Endothelial cell of umbilical vein (primary cell): ENCODE data around the gene ZNF100. TPM values are rescaled to one million over a fixed set of nuclear protein-coding genes. Genes with fewer than 3 reads are reported as not detected.
"Not testable (repeated sequence)": the region's sequence is repeated elsewhere in the genome, so short reads cannot be mapped to it uniquely, and the experiment has no call there.

Source experiments
- BruUV-seq: library from RNA; stranded (reverse); fragments of 400-500 nt; replicated peaks from 2 replicates; lab custom pipeline; 2021; lab: Mats Ljungman, UMichigan
- CTCF ChIA-PET: fragments of 300-600, 350-600 bp; sonication (Branson Sonifier 250); formaldehyde crosslinking; loops from one replicate; lab custom pipeline; 2021; ENCODE audit warnings: antibody characterized with exemption, inconsistent platforms; lab: Charles Lee
- POLR2A ChIA-PET: fragments of 300-600, 350-600 bp; sonication (Branson Sonifier 250); formaldehyde crosslinking; loops from one replicate; lab custom pipeline; 2021; ENCODE audit warnings: antibody characterized with exemption, inconsistent platforms; lab: Charles Lee
- DNase-seq: peaks from one replicate; pipeline ENCODE4 v3.0.0-alpha.2; 2011; ENCODE audit warnings: low read depth, low spot score
- FAIRE-seq: peaks from 2 replicates; lab custom pipeline; 2011; peaks lifted over from hg19 to GRCh38; lab: Jason Lieb, UNC
- H2AFZ ChIP-seq: 2 replicates; pipeline ENCODE4 v1.6.0; 2012; ENCODE audit warnings: low read depth, low read length, control low read depth, inconsistent platforms
- H3K27ac ChIP-seq: 2 replicates; pipeline ENCODE4 v1.5.1; 2011; ENCODE audit warnings: low read depth, mild to moderate bottlenecking, control low read depth, low read length, moderate library complexity; ENCODE audit not compliant: insufficient read depth
- H3K27me3 ChIP-seq, 2 experiments: 2 replicates each; pipeline versions ENCODE4 v1.6.0 to v1.6.1; 2011; ENCODE audit warnings: low read length in 2 of 2, mixed read lengths in 1 of 2; ENCODE audit not compliant: control insufficient read depth in 2 of 2, insufficient read depth in 2 of 2
- H3K36me3 ChIP-seq, 2 experiments: 2 replicates in 1 of 2; 3 replicates in 1 of 2; pipeline ENCODE4 v1.5.1; 2011; ENCODE audit warnings: low read length in 2 of 2, mild to moderate bottlenecking in 1 of 2, moderate library complexity in 1 of 2; ENCODE audit not compliant: control insufficient read depth in 2 of 2, insufficient read depth in 2 of 2; ENCODE audit errors: extremely low read depth in 1 of 2
- H3K4me1 ChIP-seq: 3 replicates; pipeline ENCODE4 v1.5.1; 2011; ENCODE audit warnings: mild to moderate bottlenecking, low read length; ENCODE audit not compliant: control insufficient read depth, insufficient read depth; ENCODE audit errors: extremely low read depth
- H3K4me2 ChIP-seq: 2 replicates; pipeline ENCODE4 v1.6.1; 2011; ENCODE audit warnings: low read length, control low read depth, mixed read lengths; ENCODE audit not compliant: insufficient read depth
- H3K4me3 ChIP-seq, 3 experiments: fragments of 200-600 bp in 1 of 3; sonication (generic), shearing (Covaris generic) in 1 of 3; replicated peaks in 1 of 3; 2 replicates each; pipeline ENCODE4 v1.5.1; 2011 to 2016; ENCODE audit warnings: control low read depth in 3 of 3, low read length in 3 of 3, mild to moderate bottlenecking in 2 of 3, inconsistent platforms in 1 of 3, low read depth in 1 of 3, moderate library complexity in 1 of 3; ENCODE audit not compliant: insufficient read depth in 1 of 3
- H3K79me2 ChIP-seq: 2 replicates; pipeline ENCODE4 v1.6.0; 2012; ENCODE audit warnings: low read length, inconsistent platforms; ENCODE audit not compliant: control insufficient read depth, insufficient read depth
- H3K9ac ChIP-seq: replicated peaks from 2 replicates; pipeline ENCODE3; 2011; ENCODE audit warnings: low read length, control low read depth; ENCODE audit not compliant: insufficient read depth; ENCODE audit errors: extremely low read depth
- H3K9me1 ChIP-seq: replicated peaks from 3 replicates; pipeline ENCODE4 v1.6.0; 2011; ENCODE audit warnings: mild to moderate bottlenecking, low read length; ENCODE audit not compliant: control insufficient read depth, insufficient read depth; ENCODE audit errors: extremely low read depth
- H3K9me3 ChIP-seq: replicated peaks from 2 replicates; pipeline ENCODE4 v1.5.1; 2012; ENCODE audit warnings: low read length, inconsistent platforms; ENCODE audit not compliant: control insufficient read depth, insufficient read depth
- H4K20me1 ChIP-seq: replicated peaks from 2 replicates; pipeline ENCODE3; 2011; ENCODE audit warnings: mild to moderate bottlenecking, low read length; ENCODE audit not compliant: control insufficient read depth, insufficient read depth; ENCODE audit errors: extremely low read depth
- JUN ChIP-seq: IDR thresholded peaks from 2 replicates; pipeline ENCODE4 v1.6.1; 2011; ENCODE audit warnings: borderline replicate concordance, low read depth; ENCODE audit not compliant: insufficient read length, insufficient read depth
- MYC ChIP-seq: IDR thresholded peaks from one replicate; pipeline ENCODE4 v1.6.1; 2011; ENCODE audit warnings: mild to moderate bottlenecking, low read depth, low read length
- POLR2AphosphoS5 ChIP-seq: IDR thresholded peaks from 2 replicates; pipeline ENCODE4 v1.6.1; 2012; ENCODE audit warnings: low read depth, mild to moderate bottlenecking, control low read depth, low read length, moderate library complexity; ENCODE audit not compliant: insufficient read depth
- dilution Hi-C: fragments of 300-500 bp; cut with MboI; formaldehyde crosslinking; loops from one replicate; pipeline ENCODE4 v1.15.0; 2019; ENCODE audit warnings: low sequenced_read_pairs; ENCODE audit not compliant: extremely low pct_ligation_motif_present
- intact Hi-C: fragments of 100-400 bp; cut with micrococcal nuclease; formaldehyde crosslinking; loops from one replicate; pipeline ENCODE4 v1.10.0; 2022
- polyA plus RNA-seq, 4 experiments: library from polyadenylated mRNA; depleted of rRNA in 3 of 4; stranded (reverse) in 3 of 4; unstranded in 1 of 4; fragments of >200 nt; gene quantifications; 2 replicates each; pipeline versions ENCODE4 v1.2.1 to v1.2.3, GENCODE V29; 2011 to 2012; ENCODE audit warnings: missing spikeins in 1 of 4
- small RNA-seq: library from RNA; depleted of rRNA; stranded (forward); fragments of <200 nt; gene quantifications from one replicate; pipeline ENCODE3, GENCODE V24; 2012; ENCODE audit warnings: low replicate concordance, low read depth; ENCODE audit not compliant: insufficient read depth, insufficient read length
- total RNA-seq: library from RNA; stranded (reverse); gene quantifications from 2 replicates; pipeline ENCODE4 v1.2.3, GENCODE V29; 2021

Gene ZNF100
- total and polyA plus RNA-seq, 2 donors (not counting 3 experiments of a cell fraction or from before 2014, with no cell fraction given) = 1.8 to 12.7 TPM

DNA sequence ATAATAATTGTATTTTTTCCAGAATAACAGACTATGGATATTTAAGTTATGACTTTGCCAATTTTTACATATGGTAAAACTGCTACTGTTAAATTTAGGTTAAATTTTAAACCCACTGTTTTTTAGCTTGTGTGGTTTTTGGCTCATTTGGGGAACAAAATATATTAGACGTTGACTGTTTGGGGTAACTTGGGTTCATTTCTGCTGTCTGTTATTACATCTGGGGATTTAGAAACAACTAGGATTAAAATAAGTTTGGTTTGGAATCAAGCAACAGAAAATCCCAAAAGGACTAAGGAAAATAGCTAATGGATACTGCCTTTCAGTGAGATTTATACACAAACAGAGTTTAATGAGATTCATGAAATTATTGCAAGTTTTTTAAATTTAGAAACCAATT, 92.9 kb downstream of the ZNF100 start:
- CTCF ChIA-PET = interaction anchor here (1.2 kb wide), 1 partner anchor 29 kb away, joined by 3 read pairs; no protein-coding TSS in a partner anchor
- POLR2A ChIA-PET = no interaction called here

DNA sequence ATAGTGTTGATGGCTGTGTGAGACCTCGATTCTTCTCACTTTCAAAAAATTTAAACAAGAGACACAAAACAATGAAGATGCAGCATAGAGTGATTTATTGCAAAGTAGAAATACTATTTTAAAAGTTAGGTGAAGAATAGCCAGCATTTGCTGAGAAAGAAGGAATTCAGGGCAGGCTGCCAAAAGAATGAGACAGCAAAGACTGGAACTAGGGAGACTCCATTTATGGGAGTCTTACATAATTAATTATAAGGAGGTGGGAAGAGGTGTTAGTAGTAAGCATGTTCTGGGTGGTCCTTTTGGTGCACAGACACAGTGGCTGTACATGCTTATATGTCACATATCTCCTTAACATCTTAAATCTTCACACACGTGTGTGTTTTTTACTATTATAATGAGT, 93.9 kb downstream of the ZNF100 start:
- H3K4me3 ChIP-seq, dilution Hi-C loops, H3K9me1 ChIP-seq, H3K27ac ChIP-seq, intact Hi-C loops, H3K9me3 ChIP-seq, H3K36me3 ChIP-seq, H3K9ac ChIP-seq, CTCF ChIA-PET, H2AFZ ChIP-seq, DNase-seq, POLR2A ChIA-PET, H3K79me2 ChIP-seq, H3K27me3 ChIP-seq, H3K4me1 ChIP-seq, H4K20me1 ChIP-seq, BruUV-seq, FAIRE-seq, H3K4me2 ChIP-seq: not testable (repeated sequence)

More for the DNA sequence above, 92.9 kb downstream of the ZNF100 start:
- FAIRE-seq = no peak
- dilution Hi-C loops (no loop called here), intact Hi-C loops (no loop called here)
- Histone ChIP-seq H3K36me3 (no peaks in the 10 kb centered on the region), H3K4me1 (no peaks in the 10 kb centered on the region), H4K20me1 (no peaks in the 10 kb centered on the region), H3K4me3 (no peak overlapping the region), H3K27me3 (no peaks in the 10 kb centered on the region), H2AFZ (no peak overlapping the region), H3K9me1 (no peaks in the 10 kb centered on the region), H3K79me2 (no peaks in the 10 kb centered on the region), H3K9me3 (peaks cover 2% of the 10 kb centered on the region), H3K27ac (no peak overlapping the region), H3K4me2 (no peak overlapping the region), H3K9ac (no peak overlapping the region)
- no peak for TF ChIP-seq POLR2AphosphoS5
- no peak for TF ChIP-seq JUN
- no peak for TF ChIP-seq MYC
- no TSS peak for BruUV-seq
- DNase-seq = no peak

Small RNA genes within 50 kb of the gene (small RNA-seq; reads per million reads assigned to genes)
- gene VN1R84P = not detected

Other genes starting within 250 kb of the ZNF100 start
- gene ZNF43, start 68.6 kb upstream of the ZNF100 start, total RNA-seq = 20.2 and 21.1 TPM in 2 replicates
- gene ZNF43, start 68.6 kb upstream of the ZNF100 start, polyA plus RNA-seq = 5.9 and 6.4 TPM in 2 replicates
- not detected in 2 replicates for gene ZNF208, start 243.4 kb upstream of the ZNF100 start, total RNA-seq
- not detected in 2 replicates for gene ZNF208, start 243.4 kb upstream of the ZNF100 start, polyA plus RNA-seq